CD4-positive, alpha-beta T cell (primary cell): ENCODE measurements around the gene ROCK2. TPM values are rescaled to one million over a fixed set of nuclear protein-coding genes. Genes with fewer than 3 reads are reported as not detected.

Experiments
- ATAC-seq: fragments of 200-7000 bp; cut with Tn5 transposase; one replicate; pipeline ENCODE4 v1.10.0; 2022; ENCODE audit warnings: mild to moderate bottlenecking; ENCODE audit not compliant: poor library complexity
- CTCF ChIA-PET: fragments of 350-600 bp; sonication (Branson Sonifier 250); formaldehyde crosslinking; loops from one replicate; lab custom pipeline; 2021; ENCODE audit warnings: antibody characterized with exemption, inconsistent platforms; lab: Charles Lee
- POLR2A ChIA-PET: fragments of 350-600 bp; sonication (Branson Sonifier 250); formaldehyde crosslinking; loops from one replicate; lab custom pipeline; 2021; ENCODE audit warnings: antibody characterized with exemption, inconsistent platforms; lab: Charles Lee
- DNase-seq, 14 experiments: peaks; one replicate each; pipeline ENCODE4 v3.0.0-alpha.2; 2013 to 2020; ENCODE audit warnings: mixed read lengths in 2 of 14
- H3K27ac ChIP-seq, 2 donors: one replicate each; pipeline versions ENCODE4 v1.5.1 to v1.7.0; 2013; ENCODE audit warnings: low read length in 2 of 2, low read depth in 1 of 2, mild to moderate bottlenecking in 1 of 2
- H3K27me3 ChIP-seq, 2 experiments: 1 replicate in 1 of 2; 2 replicates in 1 of 2; pipeline versions ENCODE4 v1.6.1 to v1.7.0; 2013; ENCODE audit warnings: low read length in 2 of 2, control low read depth in 1 of 2, mild to moderate bottlenecking in 1 of 2, moderate library complexity in 1 of 2; ENCODE audit not compliant: insufficient read depth in 2 of 2, control insufficient read depth in 1 of 2
- H3K36me3 ChIP-seq: one replicate; pipeline ENCODE4 v1.6.1; 2013; ENCODE audit warnings: low read length, control low read depth; ENCODE audit not compliant: insufficient read depth
- H3K4me1 ChIP-seq: one replicate; pipeline ENCODE4 v1.6.1; 2013; ENCODE audit warnings: low read length, control low read depth; ENCODE audit not compliant: insufficient read depth
- H3K4me3 ChIP-seq: one replicate; pipeline ENCODE4 v1.5.1; 2013; ENCODE audit warnings: mild to moderate bottlenecking, low read length, moderate library complexity
- H3K9me3 ChIP-seq, 2 experiments: 1 replicate in 1 of 2; 2 replicates in 1 of 2; pipeline versions ENCODE4 v1.6.1 to v1.7.0; 2013; ENCODE audit warnings: low read length in 2 of 2, mild to moderate bottlenecking in 2 of 2, control low read depth in 1 of 2, moderate library complexity in 1 of 2; ENCODE audit not compliant: control insufficient read depth in 1 of 2, insufficient read depth in 1 of 2
- H3K27ac Mint-ChIP-seq: one replicate; pipeline ENCODE4 v1.8.0; 2020; ENCODE audit warnings: mixed read lengths
- H3K27me3 Mint-ChIP-seq: one replicate; pipeline ENCODE4 v1.8.0; 2021; ENCODE audit warnings: mixed read lengths
- H3K36me3 Mint-ChIP-seq: one replicate; pipeline ENCODE4 v1.8.0; 2021; ENCODE audit warnings: low read depth, mixed read lengths
- H3K4me1 Mint-ChIP-seq: one replicate; pipeline ENCODE4 v1.8.0; 2021; ENCODE audit warnings: low read depth, mixed read lengths
- H3K4me3 Mint-ChIP-seq: one replicate; pipeline ENCODE4 v1.8.0; 2020; ENCODE audit warnings: mild to moderate bottlenecking, mixed read lengths
- H3K9me3 Mint-ChIP-seq: one replicate; pipeline ENCODE4 v1.8.0; 2020; ENCODE audit warnings: mixed read lengths
- CTCF ChIP-seq: fragments of 200-600 bp; IDR thresholded peaks from one replicate; pipeline ENCODE4 v1.8.0; 2022; ENCODE audit warnings: antibody characterized with exemption, mild to moderate bottlenecking
- intact Hi-C, 2 experiments: fragments of 100-400 bp; cut with DNase I in 1 of 2; cut with micrococcal nuclease in 1 of 2; formaldehyde crosslinking; loops; one replicate each; pipeline versions ENCODE4 v1.15.1 to v1.9.0; 2023 to 2025; cut with DNase I, micrococcal nuclease
- total RNA-seq, 174 experiments: library from RNA in 2 of 174; stranded (reverse) in 2 of 174; gene quantifications; one replicate each; pipeline ENCODE4 v1.2.3 and lab custom pipeline; 2021 to 2026

Gene ROCK2
- total RNA-seq, 2 experiments from 2014 or later, result 6.9 to 9.4 TPM

- intact Hi-C loops, result no loop called here
- no peaks in the 10 kb centered on the region for H3K36me3 ChIP-seq
- Mint-ChIP-seq H3K27ac (no peak overlapping the region), H3K9me3 (no peaks in the 10 kb centered on the region), H3K4me3 (no peak overlapping the region), H3K36me3 (no peaks in the 10 kb centered on the region), H3K27me3 (no peaks in the 10 kb centered on the region), H3K4me1 (peaks cover 51% of the 10 kb centered on the region)
- no peaks in the 10 kb centered on the region for H3K27me3 ChIP-seq
- H3K9me3 ChIP-seq, result no peaks in the 10 kb centered on the region
- no peaks in the 10 kb centered on the region for H3K4me1 ChIP-seq
- POLR2A ChIA-PET, result no interaction called here
- no peak for DNase-seq
- H3K27ac ChIP-seq, result no peak overlapping the region
- CTCF ChIA-PET, result no interaction called here
- no peak overlapping the region for H3K4me3 ChIP-seq
- no peak for TF ChIP-seq CTCF
- no peak for ATAC-seq
Observed at GRCh38 chr2:11310212-11310611, 34.2 kb downstream of the ROCK2 start.

GRCh38 chr2:11309706-11310105 lies 34.7 kb downstream of the ROCK2 start:
- H3K36me3 Mint-ChIP-seq, result no peaks in the 10 kb centered on the region
- no peak overlapping the region for H3K27ac ChIP-seq
- H3K4me3 ChIP-seq, result no peak overlapping the region
- H3K27me3 ChIP-seq, result no peaks in the 10 kb centered on the region
- TF ChIP-seq CTCF, result no peak
- H3K36me3 ChIP-seq, result no peaks in the 10 kb centered on the region
- H3K9me3 Mint-ChIP-seq, result no peaks in the 10 kb centered on the region
- H3K27ac Mint-ChIP-seq, result no peak overlapping the region
- no peaks in the 10 kb centered on the region for H3K27me3 Mint-ChIP-seq
- H3K4me1 ChIP-seq, result no peaks in the 10 kb centered on the region
- H3K4me3 Mint-ChIP-seq, result no peak overlapping the region
- POLR2A ChIA-PET, result no interaction called here
- DNase-seq, result no peak
- no peak for ATAC-seq
- H3K4me1 Mint-ChIP-seq, result peaks cover 49% of the 10 kb centered on the region
- CTCF ChIA-PET, result no interaction called here
- intact Hi-C loops, result no loop called here
- no peaks in the 10 kb centered on the region for H3K9me3 ChIP-seq

- Histone ChIP-seq H3K36me3 (no peaks in the 10 kb centered on the region), H3K9me3 (no peaks in the 10 kb centered on the region), H3K27ac (no peak overlapping the region), H3K4me3 (no peak overlapping the region), H3K4me1 (no peaks in the 10 kb centered on the region), H3K27me3 (no peaks in the 10 kb centered on the region)
- no peaks in the 10 kb centered on the region for H3K36me3 Mint-ChIP-seq
- POLR2A ChIA-PET, result no interaction called here
- no peak overlapping the region for H3K4me3 Mint-ChIP-seq
- no peaks in the 10 kb centered on the region for H3K27me3 Mint-ChIP-seq
- no peaks in the 10 kb centered on the region for H3K9me3 Mint-ChIP-seq
- no peak for DNase-seq
- ATAC-seq, result no peak
- intact Hi-C loops, result no loop called here
- CTCF ChIA-PET, result no interaction called here
- no peak overlapping the region for H3K27ac Mint-ChIP-seq
- no peak for TF ChIP-seq CTCF
- H3K4me1 Mint-ChIP-seq, result peaks cover 42% of the 10 kb centered on the region
Observed at GRCh38 chr2:11307764-11308415, 36.5 kb downstream of the ROCK2 start.
